Mononuclear cell (primary cell): ENCODE data around the gene TENT4A. TPM values are rescaled to one million over a fixed set of nuclear protein-coding genes. Genes with fewer than 3 reads are reported as not detected.
A peak's percentile ranks its signal among the peaks of the same experiment; 100 is the strongest.
"Not testable (repeated sequence)": the region's sequence is repeated elsewhere in the genome, so short reads cannot be mapped to it uniquely, and the experiment has no call there.

Experiments used
- H3K27me3 ChIP-seq: 2 replicates; pipeline ENCODE4 v1.6.0; 2011; ENCODE audit warnings: low read length, control low read depth; ENCODE audit not compliant: insufficient read depth
- H3K4me1 ChIP-seq: 2 replicates; pipeline ENCODE4 v1.5.1; 2011; ENCODE audit warnings: mild to moderate bottlenecking, low read length, control low read depth; ENCODE audit not compliant: insufficient read depth
- H3K4me3 ChIP-seq: 2 replicates; pipeline ENCODE4 v1.5.1; 2011; ENCODE audit warnings: mild to moderate bottlenecking, low read length, moderate library complexity
- H3K9me3 ChIP-seq: 2 replicates; pipeline ENCODE4 v1.5.1; 2011; ENCODE audit warnings: low read depth, mild to moderate bottlenecking, control low read depth, low read length
- total RNA-seq: library from RNA; depleted of rRNA; stranded (reverse); fragments of >200 nt; gene quantifications from one replicate; pipeline ENCODE4 v1.2.3, GENCODE V29; 2012

Gene TENT4A
- 38.9 TPM for total RNA-seq

DNA sequence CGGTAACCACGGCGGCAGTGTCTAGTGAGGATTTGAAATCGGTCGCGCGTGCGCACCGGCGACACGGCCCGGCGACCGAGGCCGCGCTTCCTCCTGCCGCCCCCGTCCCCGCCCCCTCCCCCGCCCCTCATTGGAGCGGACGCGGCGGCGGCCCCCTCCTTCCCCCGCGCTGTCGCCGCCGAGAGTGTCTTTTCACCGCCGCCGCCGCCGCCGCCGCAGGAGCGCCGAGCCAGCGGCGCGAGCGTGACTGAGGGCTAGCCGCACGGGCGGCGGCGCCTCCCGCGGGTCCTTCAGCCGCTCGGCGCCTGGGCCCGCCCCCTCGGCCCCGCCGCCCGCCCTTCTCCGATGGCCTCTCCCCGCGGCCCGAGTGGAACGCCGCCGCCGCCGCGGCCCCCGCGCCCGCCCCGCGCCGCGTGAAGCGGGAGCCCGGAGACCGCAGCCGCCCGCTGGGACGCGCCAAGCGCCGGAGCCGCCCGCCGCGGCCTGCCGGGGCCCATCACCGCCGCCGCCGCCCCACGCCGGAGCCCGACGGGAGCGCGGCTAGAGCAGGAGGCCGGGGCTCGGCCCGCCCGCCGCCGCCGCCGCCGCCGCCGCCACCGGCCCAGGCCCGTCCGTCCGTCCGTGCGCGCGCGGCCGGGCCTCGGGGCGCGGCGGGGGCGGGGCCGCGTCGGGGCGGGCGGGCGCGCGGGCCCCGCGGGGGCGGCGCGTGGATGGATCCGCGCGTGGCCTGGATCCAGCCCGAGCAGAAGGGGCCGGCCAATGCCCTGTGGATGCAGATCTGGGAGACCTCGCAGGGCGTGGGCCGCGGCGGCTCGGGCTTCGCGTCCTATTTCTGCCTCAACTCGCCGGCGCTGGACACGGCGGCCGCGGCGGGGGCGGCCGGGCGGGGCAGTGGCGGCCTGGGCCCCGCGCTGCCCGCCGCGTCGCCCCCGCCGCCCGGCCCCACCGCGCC lies at the start of gene TENT4A:
Gene TENT4A, plus strand, starts transcription at position 159 of the 952 bp plus-strand sequence. Its CDS starts 552 bp downstream, at position 711.
- H3K27me3 ChIP-seq = no peaks in the 10 kb centered on the region
- peaks cover 49% of the 10 kb centered on the region for H3K4me1 ChIP-seq
- peak within 1 kb of the TSS; percentile 90 for H3K4me3 ChIP-seq
- H3K9me3 ChIP-seq = no peaks in the 10 kb centered on the region

DNA sequence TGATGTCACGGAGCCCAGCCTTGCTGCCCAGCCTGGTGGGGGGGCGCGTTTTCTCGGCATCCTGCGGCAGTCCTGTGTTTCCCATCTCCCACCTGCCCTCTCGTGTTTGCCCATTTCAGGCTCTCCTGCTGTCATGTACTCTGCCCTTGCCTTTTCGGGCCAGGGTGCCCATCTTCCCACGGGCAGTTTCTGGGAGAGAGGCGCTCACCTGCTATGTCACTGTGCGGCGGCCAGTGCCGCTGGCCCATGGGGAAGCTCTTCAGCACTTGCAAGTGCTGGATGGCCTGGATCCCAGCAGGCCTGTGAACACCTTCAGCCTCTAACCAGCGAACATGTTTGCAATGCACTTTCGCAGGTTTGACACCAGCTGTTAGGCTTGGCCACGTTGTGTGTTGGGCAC lies 46.5 kb upstream of the TENT4A start:
- no peaks in the 10 kb centered on the region for H3K4me1 ChIP-seq
- H3K9me3 ChIP-seq = no peaks in the 10 kb centered on the region
- no peaks in the 10 kb centered on the region for H3K27me3 ChIP-seq
- H3K4me3 ChIP-seq = no peak overlapping the region

- H3K4me1 ChIP-seq = no peaks in the 10 kb centered on the region
- H3K9me3 ChIP-seq = no peaks in the 10 kb centered on the region
- no peak overlapping the region for H3K4me3 ChIP-seq
- H3K27me3 ChIP-seq = no peaks in the 10 kb centered on the region
These were observed 45.6 kb upstream of the TENT4A start for GRCh38 chr5:6667648-6668047.

DNA sequence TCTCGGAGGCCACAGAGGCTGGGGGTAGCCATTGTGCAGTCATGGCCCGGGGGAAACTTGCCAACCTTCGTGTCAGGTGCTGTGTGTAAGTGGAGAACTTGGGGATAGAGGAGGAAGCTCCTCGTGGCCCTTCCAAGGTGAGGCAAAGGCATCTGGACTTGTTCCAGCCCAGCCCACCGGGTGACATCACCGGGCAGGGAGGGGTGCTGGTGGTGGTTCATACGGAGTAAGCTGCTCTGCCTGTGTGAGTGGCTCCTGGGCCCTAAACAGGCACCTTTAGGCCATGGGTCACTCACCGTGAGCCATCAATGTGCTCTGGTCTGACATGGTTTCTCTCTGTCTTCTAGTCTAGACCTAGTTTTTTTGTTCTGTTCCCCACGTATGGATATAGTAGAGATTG lies 44.5 kb upstream of the TENT4A start:
- not testable (repeated sequence) for H3K27me3 ChIP-seq, H3K4me3 ChIP-seq, H3K4me1 ChIP-seq, H3K9me3 ChIP-seq

DNA sequence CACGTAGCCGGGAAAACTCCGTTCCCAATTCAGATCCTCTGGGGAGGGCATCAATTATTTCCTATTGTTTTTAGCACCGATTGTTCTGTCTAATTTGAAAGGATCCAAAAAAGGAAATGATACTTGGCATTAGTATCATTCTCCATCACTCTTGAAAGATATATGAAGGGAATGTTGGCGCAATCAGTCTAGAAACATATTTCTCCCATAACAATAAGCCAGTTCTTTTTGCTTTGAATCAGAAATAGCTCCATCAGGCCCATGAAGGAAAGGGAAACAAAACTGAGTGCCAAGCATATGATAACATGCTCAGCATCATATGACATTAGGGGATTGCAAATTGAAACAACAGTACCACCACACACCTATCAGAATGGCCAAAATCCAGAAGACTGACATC lies 40.2 kb upstream of the TENT4A start:
- Histone ChIP-seq H3K4me3 (no peak overlapping the region), H3K4me1 (no peaks in the 10 kb centered on the region), H3K9me3 (no peaks in the 10 kb centered on the region), H3K27me3 (no peaks in the 10 kb centered on the region)

GRCh38 chr5:6673963-6674362 lies 39.3 kb upstream of the TENT4A start:
- Histone ChIP-seq H3K4me3 (no peak overlapping the region), H3K9me3 (no peaks in the 10 kb centered on the region), H3K27me3 (no peaks in the 10 kb centered on the region), H3K4me1 (no peaks in the 10 kb centered on the region)

GRCh38 chr5:6674421-6674820 lies 38.8 kb upstream of the TENT4A start:
- Histone ChIP-seq H3K4me3 (no peak overlapping the region), H3K4me1 (no peaks in the 10 kb centered on the region), H3K9me3 (no peaks in the 10 kb centered on the region), H3K27me3 (no peaks in the 10 kb centered on the region)

- no peaks in the 10 kb centered on the region for H3K9me3 ChIP-seq
- H3K27me3 ChIP-seq = no peaks in the 10 kb centered on the region
- H3K4me1 ChIP-seq = no peaks in the 10 kb centered on the region
- no peak overlapping the region for H3K4me3 ChIP-seq
These were observed 38.3 kb upstream of the TENT4A start for GRCh38 chr5:6674886-6675285.

DNA sequence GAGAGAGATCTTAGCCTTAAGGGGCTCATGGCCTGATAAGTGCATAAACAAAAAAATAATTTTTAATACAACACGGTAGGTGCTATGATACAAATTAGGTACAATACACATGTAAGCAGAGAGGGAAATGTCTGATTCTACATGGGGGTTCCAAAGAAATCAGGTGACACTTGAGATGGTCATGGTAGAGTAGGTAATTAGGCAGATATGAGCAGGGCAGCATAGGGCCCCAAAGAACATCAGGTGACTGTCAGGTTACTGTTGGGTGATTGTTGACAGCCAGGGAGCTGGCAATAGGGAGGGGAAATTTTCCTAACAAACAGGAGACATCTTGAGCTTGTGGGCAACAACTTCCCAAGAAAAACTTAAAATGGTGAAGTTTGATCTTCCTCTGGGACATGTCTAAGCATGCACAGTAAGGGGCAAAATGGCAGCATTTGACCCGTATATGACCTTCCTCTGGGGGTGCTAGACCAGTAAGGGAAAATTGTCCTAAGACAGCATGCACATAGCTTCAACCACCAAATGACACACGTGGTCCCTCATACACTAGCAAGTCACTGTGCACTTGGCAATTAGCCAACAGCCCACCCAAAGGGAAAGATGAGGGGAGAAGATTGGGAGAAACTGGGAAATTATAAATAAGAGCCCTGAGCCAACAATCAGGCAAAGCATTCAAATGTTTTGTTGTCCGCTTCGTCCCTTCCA lies 37.3 kb upstream of the TENT4A start:
- no peaks in the 10 kb centered on the region for H3K9me3 ChIP-seq
- H3K4me3 ChIP-seq = no peak overlapping the region
- H3K27me3 ChIP-seq = no peaks in the 10 kb centered on the region
- H3K4me1 ChIP-seq = no peaks in the 10 kb centered on the region

DNA sequence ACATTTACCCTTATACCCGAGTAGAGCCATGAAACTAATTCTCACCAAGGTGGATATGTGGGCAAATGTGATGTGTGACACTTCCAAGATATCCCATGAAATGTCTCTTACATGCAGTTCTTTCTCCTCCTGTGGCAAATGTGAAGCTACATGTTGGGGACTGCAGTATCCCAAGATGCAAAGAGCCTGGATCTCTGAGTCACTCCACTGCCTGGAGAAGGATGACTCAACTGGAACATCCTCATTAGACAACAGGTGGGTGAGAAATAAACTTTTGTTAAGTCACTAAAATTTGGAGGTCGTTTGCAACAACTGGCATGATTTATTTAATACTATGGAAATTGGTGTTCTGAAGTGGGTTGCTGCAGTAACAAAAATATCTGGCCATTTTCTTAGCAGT lies 36.5 kb upstream of the TENT4A start:
- H3K4me1 ChIP-seq = no peaks in the 10 kb centered on the region
- no peak overlapping the region for H3K4me3 ChIP-seq
- no peaks in the 10 kb centered on the region for H3K9me3 ChIP-seq
- H3K27me3 ChIP-seq = no peaks in the 10 kb centered on the region

- Histone ChIP-seq H3K9me3 (no peaks in the 10 kb centered on the region), H3K27me3 (peaks cover 6% of the 10 kb centered on the region), H3K4me3 (no peak overlapping the region), H3K4me1 (no peaks in the 10 kb centered on the region)
These were observed 34.8 kb upstream of the TENT4A start for GRCh38 chr5:6678385-6678784.

GRCh38 chr5:6680922-6681321 lies 32.3 kb upstream of the TENT4A start:
- Histone ChIP-seq H3K9me3 (no peaks in the 10 kb centered on the region), H3K4me1 (no peaks in the 10 kb centered on the region), H3K27me3 (peaks cover 14% of the 10 kb centered on the region), H3K4me3 (no peak overlapping the region)

GRCh38 chr5:6681682-6682081 lies 31.6 kb upstream of the TENT4A start:
- Histone ChIP-seq H3K4me1 (no peaks in the 10 kb centered on the region), H3K9me3 (no peaks in the 10 kb centered on the region), H3K4me3 (no peak overlapping the region), H3K27me3 (peaks cover 21% of the 10 kb centered on the region)

GRCh38 chr5:6682239-6682638 lies 31.0 kb upstream of the TENT4A start:
- Histone ChIP-seq H3K27me3 (peaks cover 27% of the 10 kb centered on the region), H3K4me3 (no peak overlapping the region), H3K9me3 (no peaks in the 10 kb centered on the region), H3K4me1 (no peaks in the 10 kb centered on the region)

DNA sequence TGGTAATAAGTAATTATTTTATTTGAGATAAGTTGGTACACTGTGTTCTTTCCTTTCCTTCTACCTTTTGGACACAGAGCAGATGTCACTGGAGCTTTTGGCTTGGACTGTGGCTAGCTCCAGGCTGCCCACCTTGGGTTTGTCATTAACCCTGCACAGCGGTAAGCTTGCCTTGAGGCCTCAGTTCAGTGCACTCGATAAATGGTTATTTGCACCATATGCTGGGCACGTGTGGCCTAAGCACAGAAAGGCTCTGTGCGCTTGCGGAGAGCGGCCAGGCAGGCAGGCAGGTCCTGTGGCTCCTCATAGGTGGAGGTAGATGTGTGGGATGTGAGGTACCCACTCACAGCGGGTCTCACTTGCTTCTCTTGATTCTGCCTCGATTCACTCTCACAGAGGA lies 30.0 kb upstream of the TENT4A start:
- peaks cover 37% of the 10 kb centered on the region for H3K27me3 ChIP-seq
- H3K4me1 ChIP-seq = no peaks in the 10 kb centered on the region
- no peaks in the 10 kb centered on the region for H3K9me3 ChIP-seq
- H3K4me3 ChIP-seq = no peak overlapping the region
